CD14-positive monocyte (primary cell): Measurements from ENCODE around the gene ARID1B. TPM values are rescaled to one million over a fixed set of nuclear protein-coding genes. Genes with fewer than 3 reads are reported as not detected.

Source experiments
- DNase-seq, 3 donors: peaks; one replicate each; pipeline ENCODE4 v3.0.0-alpha.2; 2011 to 2022
- H2AFZ ChIP-seq: 2 replicates; pipeline ENCODE4 v1.6.0; 2012; ENCODE audit warnings: mild to moderate bottlenecking, low read depth, low read length, inconsistent platforms; ENCODE audit not compliant: insufficient read depth, poor library complexity, severe bottlenecking
- H3K27ac ChIP-seq, 2 donors: 1 replicate in 1 of 2; 2 replicates in 1 of 2; pipeline ENCODE4 v1.5.1; 2012 to 2013; ENCODE audit warnings: low read length in 2 of 2, control low read depth in 1 of 2, inconsistent platforms in 1 of 2, low read depth in 1 of 2, mild to moderate bottlenecking in 1 of 2
- H3K27me3 ChIP-seq, 2 donors: one replicate each; pipeline versions ENCODE4 v1.6.0 to v1.6.1; 2011 to 2013; ENCODE audit warnings: low read length in 2 of 2; ENCODE audit not compliant: control insufficient read depth in 2 of 2, insufficient read depth in 2 of 2
- H3K36me3 ChIP-seq, 2 donors: replicated peaks in 1 of 2; 1 replicate in 1 of 2; 2 replicates in 1 of 2; pipeline versions ENCODE4 v1.5.1 to v1.6.1; 2012 to 2013; ENCODE audit warnings: low read length in 2 of 2, control low read depth in 1 of 2, inconsistent platforms in 1 of 2, mild to moderate bottlenecking in 1 of 2; ENCODE audit not compliant: insufficient read depth in 2 of 2, control insufficient read depth in 1 of 2
- H3K4me1 ChIP-seq, 2 donors: 1 replicate in 1 of 2; 2 replicates in 1 of 2; pipeline versions ENCODE4 v1.5.1 to v1.6.1; 2012 to 2013; ENCODE audit warnings: low read length in 2 of 2, control low read depth in 1 of 2, inconsistent platforms in 1 of 2, mild to moderate bottlenecking in 1 of 2, moderate library complexity in 1 of 2; ENCODE audit not compliant: insufficient read depth in 2 of 2, control insufficient read depth in 1 of 2
- H3K4me2 ChIP-seq: replicated peaks from 2 replicates; pipeline ENCODE3; 2012; ENCODE audit warnings: low read length, moderate library complexity, mild to moderate bottlenecking; ENCODE audit not compliant: poor library complexity, severe bottlenecking; ENCODE audit errors: extremely low read depth
- H3K4me3 ChIP-seq, 3 experiments: fragments of 200-600 bp in 1 of 3; sonication (generic) in 1 of 3; replicated peaks in 1 of 3; 1 replicate in 2 of 3; 2 replicates in 1 of 3; pipeline ENCODE4 v1.5.1; 2011 to 2013; ENCODE audit warnings: low read length in 3 of 3, mild to moderate bottlenecking in 3 of 3, control low read depth in 2 of 3, low read depth in 2 of 3, inconsistent platforms in 1 of 3, moderate library complexity in 1 of 3
- H3K79me2 ChIP-seq: 2 replicates; pipeline ENCODE4 v1.6.0; 2012; ENCODE audit warnings: mild to moderate bottlenecking, control low read depth, inconsistent platforms, low read length, moderate library complexity; ENCODE audit not compliant: insufficient read depth
- H3K9ac ChIP-seq: 2 replicates; pipeline ENCODE4 v1.6.0; 2017; ENCODE audit warnings: low read length, mild to moderate bottlenecking; ENCODE audit not compliant: insufficient read depth, poor library complexity, severe bottlenecking
- H3K9me3 ChIP-seq, 2 donors: replicated peaks in 1 of 2; 1 replicate in 1 of 2; 2 replicates in 1 of 2; pipeline versions ENCODE4 v1.5.1 to v1.6.1; 2012 to 2013; ENCODE audit warnings: low read length in 2 of 2, control low read depth in 1 of 2; ENCODE audit not compliant: control insufficient read depth in 1 of 2, insufficient read depth in 1 of 2
- H4K20me1 ChIP-seq: 2 replicates; pipeline ENCODE4 v1.6.0; 2012; ENCODE audit warnings: mild to moderate bottlenecking, low read length, control low read depth, moderate library complexity; ENCODE audit not compliant: insufficient read depth
- H3K27ac Mint-ChIP-seq, 7 donors: one replicate each; pipeline ENCODE4 v1.8.0; 2020; ENCODE audit warnings: mild to moderate bottlenecking in 7 of 7, mixed read lengths in 7 of 7, moderate library complexity in 6 of 7, inconsistent platforms in 2 of 7
- H3K27me3 Mint-ChIP-seq, 3 donors: one replicate each; pipeline ENCODE4 v1.8.0; 2021 to 2022; ENCODE audit warnings: low read depth in 3 of 3, mild to moderate bottlenecking in 3 of 3, mixed read lengths in 3 of 3, moderate library complexity in 3 of 3, inconsistent platforms in 1 of 3
- H3K36me3 Mint-ChIP-seq, 2 donors: one replicate each; pipeline ENCODE4 v1.8.0; 2020; ENCODE audit warnings: mixed read lengths in 2 of 2, inconsistent platforms in 1 of 2, mild to moderate bottlenecking in 1 of 2
- H3K4me1 Mint-ChIP-seq: one replicate; pipeline ENCODE4 v1.8.0; 2020; ENCODE audit warnings: mild to moderate bottlenecking, mixed read lengths
- H3K4me3 Mint-ChIP-seq, 2 donors: one replicate each; pipeline ENCODE4 v1.8.0; 2020; ENCODE audit warnings: mild to moderate bottlenecking in 2 of 2, mixed read lengths in 2 of 2, moderate library complexity in 1 of 2
- H3K9me3 Mint-ChIP-seq, 7 donors: one replicate each; pipeline ENCODE4 v1.8.0; 2020 to 2022; ENCODE audit warnings: mixed read lengths in 7 of 7, mild to moderate bottlenecking in 6 of 7, moderate library complexity in 6 of 7, inconsistent platforms in 2 of 7
- CTCF ChIP-seq: fragments of 200-600 bp; IDR thresholded peaks from one replicate; pipeline ENCODE4 v1.8.0; 2022; ENCODE audit warnings: antibody characterized with exemption, mild to moderate bottlenecking
- WGBS: methylation state at CpG from one replicate; pipeline ENCODE4 v1.1.5; 2013; ENCODE audit warnings: missing lambda C conversion rate; ENCODE audit not compliant: insufficient coverage; 5-methylcytosine and 5-hydroxymethylcytosine counted together
- intact Hi-C, 2 donors: fragments of 100-400 bp; cut with micrococcal nuclease; formaldehyde crosslinking; loops; one replicate each; pipeline versions ENCODE4 v1.15.0 to v1.15.1; 2023
- polyA plus RNA-seq, 3 donors: library from polyadenylated mRNA; depleted of rRNA in 1 of 3; unstranded in 2 of 3; stranded (reverse) in 1 of 3; fragments of 300-500 nt in 2 of 3; fragments of >200 nt in 1 of 3; fragmentation: Illumina TruSeq in 2 of 3; gene quantifications; 1 replicate in 2 of 3; 2 replicates in 1 of 3; pipeline ENCODE4 v1.2.3, GENCODE V29; 2012 to 2021

ARID1B gene
- polyA plus RNA-seq, 3 donors, result 3.2 to 22.1 (median 3.8) TPM

DNA sequence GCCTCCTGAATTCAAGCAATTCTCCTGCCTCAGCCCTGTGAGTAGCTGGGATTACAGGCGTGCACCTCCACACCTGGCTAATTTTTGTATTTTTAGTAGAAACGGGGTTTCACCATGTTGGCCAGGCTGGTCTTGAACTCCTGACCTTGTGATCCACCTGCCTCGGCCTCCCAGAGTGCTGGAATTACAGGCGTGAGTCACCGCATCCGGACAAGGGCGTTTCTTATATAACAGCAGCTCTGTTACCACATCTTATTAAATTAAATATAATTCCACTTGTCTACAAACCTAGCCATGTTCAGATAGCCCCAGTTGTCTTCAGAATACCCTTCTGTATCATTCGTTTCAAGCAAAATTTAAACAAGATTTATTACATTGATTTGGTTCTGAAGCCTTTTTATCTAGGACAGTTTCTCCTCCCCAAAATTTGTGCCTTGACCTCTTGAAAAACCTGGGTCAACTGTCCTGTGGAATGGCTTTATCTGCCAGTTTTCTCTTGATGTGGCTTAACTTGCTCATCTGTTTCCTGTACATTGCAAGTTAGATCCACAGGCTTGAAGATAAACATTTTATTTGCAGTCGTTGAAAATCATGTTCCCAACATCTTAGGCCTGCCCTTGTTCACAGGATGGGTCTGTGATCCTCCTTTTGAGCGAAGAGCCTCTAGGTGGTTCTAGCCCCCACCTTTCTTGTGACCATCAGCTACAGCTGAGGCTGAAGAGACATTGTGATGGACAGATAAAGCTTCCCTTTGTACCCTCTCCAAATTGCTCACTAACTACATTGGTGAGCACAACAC is 132.2 kb downstream of the ARID1B start:
- Histone ChIP-seq H3K4me2 (no peak overlapping the region), H2AFZ (no peak overlapping the region), H4K20me1 (peaks cover 59% of the 10 kb centered on the region), H3K27me3 (no peaks in the 10 kb centered on the region), H3K79me2 (peaks cover 50% of the 10 kb centered on the region), H3K36me3 (peaks cover 0 to 2% of the 10 kb centered on the region in 2 donors), H3K27ac (no peak overlapping the region), H3K4me1 (no peaks in the 10 kb centered on the region), H3K9me3 (no peaks in the 10 kb centered on the region), H3K9ac (no peak overlapping the region), H3K4me3 (no peak overlapping the region)
- intact Hi-C loops, result no loop called here
- Mint-ChIP-seq H3K36me3 (peaks cover 9 to 11% of the 10 kb centered on the region in 2 donors), H3K4me1 (peaks cover 11% of the 10 kb centered on the region), H3K27me3 (peaks cover 0 to 1% (median 0%) of the 10 kb centered on the region in 3 donors), H3K27ac (no peak overlapping the region), H3K9me3 (no peaks in the 10 kb centered on the region), H3K4me3 (no peak overlapping the region)
- DNase-seq, result no peak
- no peak for TF ChIP-seq CTCF
- 96% methylated on average over 7 of the region's 10 CpGs for WGBS

DNA sequence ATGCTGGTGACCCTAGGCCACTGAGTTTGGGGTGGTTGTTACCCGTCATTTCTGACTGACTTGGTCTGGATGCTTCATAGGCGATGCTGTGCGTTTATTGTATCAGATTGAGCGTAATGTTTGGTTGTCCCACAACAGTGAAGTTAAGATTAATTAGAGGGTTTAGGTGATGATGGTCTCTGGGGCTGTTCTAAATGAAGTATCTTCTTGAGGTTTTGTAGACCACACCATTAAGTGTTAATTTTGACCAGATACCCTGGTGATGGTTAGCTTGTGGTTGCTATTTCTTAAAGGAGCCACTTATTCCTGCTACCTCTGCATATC is 132.8 kb downstream of the ARID1B start:
- no peak overlapping the region for H3K4me3 ChIP-seq
- no peaks in the 10 kb centered on the region for H3K36me3 ChIP-seq
- no peaks in the 10 kb centered on the region for H3K27me3 ChIP-seq
- no peaks in the 10 kb centered on the region for H3K4me1 ChIP-seq
- Mint-ChIP-seq H3K9me3 (no peaks in the 10 kb centered on the region), H3K27ac (no peak overlapping the region), H3K4me1 (peaks cover 11% of the 10 kb centered on the region), H3K27me3 (peaks cover 0 to 1% (median 0%) of the 10 kb centered on the region in 3 donors), H3K36me3 (peaks cover 9 to 11% of the 10 kb centered on the region in 2 donors), H3K4me3 (no peak overlapping the region)
- no peak for TF ChIP-seq CTCF
- no peak overlapping the region for H3K9ac ChIP-seq
- 100% methylated on average over 1 of the region's 4 CpGs for WGBS
- no peak overlapping the region for H3K27ac ChIP-seq
- DNase-seq, result no peak
- H2AFZ ChIP-seq, result no peak overlapping the region
- peaks cover 58% of the 10 kb centered on the region for H4K20me1 ChIP-seq
- H3K4me2 ChIP-seq, result no peak overlapping the region
- intact Hi-C loops, result no loop called here
- H3K79me2 ChIP-seq, result peaks cover 52% of the 10 kb centered on the region
- H3K9me3 ChIP-seq, result no peaks in the 10 kb centered on the region
